ENCODE results near the gene PNN. TPM values are rescaled to one million over a fixed set of nuclear protein-coding genes. Genes with fewer than 3 reads are reported as not detected.

PNN gene
- 45.1 TPM for total RNA-seq

DNA sequence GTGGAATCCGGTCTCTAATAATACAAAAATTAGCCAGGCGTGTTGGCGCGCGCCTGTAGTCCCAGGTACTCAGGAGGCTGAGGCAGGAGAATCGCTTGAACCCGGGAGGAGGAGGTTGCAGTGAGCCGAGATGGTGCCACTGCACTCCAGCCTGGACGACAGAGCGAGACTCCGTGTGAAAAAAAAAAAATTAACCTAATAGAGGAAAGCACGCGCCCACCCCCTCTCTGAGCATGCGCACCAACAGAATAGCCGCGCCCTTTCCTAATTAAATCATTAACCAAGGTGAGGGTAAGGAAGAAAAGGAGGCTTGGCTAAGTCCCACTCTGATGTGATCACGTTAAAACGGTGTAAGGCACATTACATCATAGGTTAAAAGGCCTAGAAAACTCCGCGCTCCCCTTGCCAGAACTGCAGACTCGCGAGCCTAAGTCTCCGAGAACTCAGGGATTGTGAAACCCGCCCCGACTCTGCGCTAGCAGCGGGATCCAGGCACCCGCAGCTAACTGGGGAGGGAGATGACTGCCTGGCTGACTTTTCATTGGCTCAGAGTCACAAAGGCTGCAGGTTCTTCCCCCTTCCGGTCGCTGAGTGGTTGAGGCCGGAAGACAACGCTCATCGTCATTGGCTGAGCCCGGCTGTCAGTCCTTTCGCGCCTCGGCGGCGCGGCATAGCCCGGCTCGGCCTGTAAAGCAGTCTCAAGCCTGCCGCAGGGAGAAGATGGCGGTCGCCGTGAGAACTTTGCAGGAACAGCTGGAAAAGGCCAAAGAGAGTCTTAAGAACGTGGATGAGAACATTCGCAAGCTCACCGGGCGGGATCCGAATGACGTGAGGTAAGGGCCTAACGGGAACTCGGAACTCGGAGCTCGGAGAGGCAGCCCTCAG lies at the start of gene PNN:
PNN (plus strand) TSS at position 695 of the 885 bp plus-strand sequence; CDS start at position 721, 26 bp downstream.

Other genes starting within 250 kb of the PNN start
- gene SEC23A, start 72.0 kb upstream of the PNN start, total RNA-seq: 127 TPM
- gene GEMIN2, start 60.9 kb upstream of the PNN start, total RNA-seq: 39.8 TPM
- gene TRAPPC6B, start 4.9 kb upstream of the PNN start, total RNA-seq: 79.8 TPM
- 21.9 TPM for gene MIA2, start 58.7 kb downstream of the PNN start, total RNA-seq